HG02759 (cell line): ENCODE data around the gene FAM162A.
A peak's percentile ranks its signal among the peaks of the same experiment; 100 is the strongest.

ENCODE experiments used
- ATAC-seq: cut with Tn5 transposase; IDR thresholded peaks from one replicate; pipeline ENCODE4 v1.9.1; 2021; ENCODE audit warnings: mild to moderate bottlenecking, moderate library complexity; ENCODE audit not compliant: unreplicated experiment

Gene FAM162A

GRCh38 chr3:122387709-122388108 is 3.7 kb downstream of the FAM162A start:
- ATAC-seq, result no peak

- no peak for ATAC-seq
Observed at GRCh38 chr3:122389197-122389596, 5.2 kb downstream of the FAM162A start.

GRCh38 chr3:122389892-122390291 is 5.9 kb downstream of the FAM162A start:
- no peak for ATAC-seq

- no peak for ATAC-seq
Observed at GRCh38 chr3:122390665-122391064, 6.7 kb downstream of the FAM162A start.

- no peak for ATAC-seq
Observed at GRCh38 chr3:122391681-122392446, 7.9 kb downstream of the FAM162A start.

- ATAC-seq, result no peak
Observed at GRCh38 chr3:122392868-122393844, 9.2 kb downstream of the FAM162A start.

GRCh38 chr3:122394173-122394572 is 10.2 kb downstream of the FAM162A start:
- ATAC-seq, result no peak

GRCh38 chr3:122395582-122395981 is 11.6 kb downstream of the FAM162A start:
- ATAC-seq, result no peak

- ATAC-seq, result no peak
Observed at GRCh38 chr3:122396511-122396910, 12.5 kb downstream of the FAM162A start.

GRCh38 chr3:122397201-122397600 is 13.2 kb downstream of the FAM162A start:
- ATAC-seq, result no peak

- ATAC-seq, result no peak
Observed at GRCh38 chr3:122398920-122399319, 14.9 kb downstream of the FAM162A start.

GRCh38 chr3:122403489-122403888 is 19.5 kb downstream of the FAM162A start:
- ATAC-seq, result no peak

- no peak for ATAC-seq
Observed at GRCh38 chr3:122405015-122405414, 21.0 kb downstream of the FAM162A start.

GRCh38 chr3:122406198-122406597 is 22.2 kb downstream of the FAM162A start:
- ATAC-seq, result peak; percentile 87

- ATAC-seq, result no peak
Observed at GRCh38 chr3:122407946-122408345, 24.0 kb downstream of the FAM162A start.

GRCh38 chr3:122409446-122409845 is 25.5 kb downstream of the FAM162A start:
- ATAC-seq, result no peak

GRCh38 chr3:122410111-122410510 is 26.1 kb downstream of the FAM162A start:
- ATAC-seq, result no peak

- ATAC-seq, result no peak
Observed at GRCh38 chr3:122410639-122411038, 26.7 kb downstream of the FAM162A start.

GRCh38 chr3:122414391-122414790 is 30.4 kb downstream of the FAM162A start:
- ATAC-seq, result no peak

- peak; percentile 48 for ATAC-seq
Observed at GRCh38 chr3:122415104-122415744, 31.2 kb downstream of the FAM162A start.
